ENCODE measurements around the gene PRKAR1A.
"Not testable (repeated sequence)": the region's sequence is repeated elsewhere in the genome, so short reads cannot be mapped to it uniquely, and the experiment has no call there.

PRKAR1A gene

GRCh38 chr17:68514831-68515635 is 2.8 kb downstream of the PRKAR1A start:
- no peak for TF ChIP-seq RARB (CRISPR knock-in tag; IDR thresholded peaks at IDR 0.05)
- TF ChIP-seq SNAI2 (CRISPR knock-in tag; IDR thresholded peaks at IDR 0.05): no peak
- TF ChIP-seq GLIS3 (CRISPR knock-in tag; IDR thresholded peaks at IDR 0.05): no peak
- TF ChIP-seq TOX (CRISPR knock-in tag; IDR thresholded peaks at IDR 0.05; ENCODE audit: borderline replicate concordance): no peak
- no peak for TF ChIP-seq ZC3H10 (CRISPR knock-in tag; IDR thresholded peaks at IDR 0.05)
- TF ChIP-seq ISL1 (CRISPR knock-in tag; IDR thresholded peaks at IDR 0.05): no peak
- no peak for TF ChIP-seq TCF4 (CRISPR knock-in tag; IDR thresholded peaks at IDR 0.05; ENCODE audit: borderline replicate concordance)
- ATAC-seq: no peak

- no peak for TF ChIP-seq CREB5 (CRISPR knock-in tag; IDR thresholded peaks at IDR 0.05; ENCODE audit: low read depth)
- no peak for TF ChIP-seq RARB (CRISPR knock-in tag; IDR thresholded peaks at IDR 0.05)
- no peak for TF ChIP-seq CSRNP3 (CRISPR knock-in tag; IDR thresholded peaks at IDR 0.05)
- no peak for TF ChIP-seq TOX (CRISPR knock-in tag; IDR thresholded peaks at IDR 0.05; ENCODE audit: borderline replicate concordance)
- no peak for TF ChIP-seq SNAI2 (CRISPR knock-in tag; IDR thresholded peaks at IDR 0.05)
- TF ChIP-seq ZC3H10 (CRISPR knock-in tag; IDR thresholded peaks at IDR 0.05): no peak
- no peak for TF ChIP-seq ESRRG (CRISPR knock-in tag; IDR thresholded peaks at IDR 0.05)
- no peak for ATAC-seq
These were observed 4.5 kb downstream of the PRKAR1A start for GRCh38 chr17:68516732-68517131.

GRCh38 chr17:68517605-68518004 is 5.4 kb downstream of the PRKAR1A start:
- ATAC-seq: not testable (repeated sequence)

DNA sequence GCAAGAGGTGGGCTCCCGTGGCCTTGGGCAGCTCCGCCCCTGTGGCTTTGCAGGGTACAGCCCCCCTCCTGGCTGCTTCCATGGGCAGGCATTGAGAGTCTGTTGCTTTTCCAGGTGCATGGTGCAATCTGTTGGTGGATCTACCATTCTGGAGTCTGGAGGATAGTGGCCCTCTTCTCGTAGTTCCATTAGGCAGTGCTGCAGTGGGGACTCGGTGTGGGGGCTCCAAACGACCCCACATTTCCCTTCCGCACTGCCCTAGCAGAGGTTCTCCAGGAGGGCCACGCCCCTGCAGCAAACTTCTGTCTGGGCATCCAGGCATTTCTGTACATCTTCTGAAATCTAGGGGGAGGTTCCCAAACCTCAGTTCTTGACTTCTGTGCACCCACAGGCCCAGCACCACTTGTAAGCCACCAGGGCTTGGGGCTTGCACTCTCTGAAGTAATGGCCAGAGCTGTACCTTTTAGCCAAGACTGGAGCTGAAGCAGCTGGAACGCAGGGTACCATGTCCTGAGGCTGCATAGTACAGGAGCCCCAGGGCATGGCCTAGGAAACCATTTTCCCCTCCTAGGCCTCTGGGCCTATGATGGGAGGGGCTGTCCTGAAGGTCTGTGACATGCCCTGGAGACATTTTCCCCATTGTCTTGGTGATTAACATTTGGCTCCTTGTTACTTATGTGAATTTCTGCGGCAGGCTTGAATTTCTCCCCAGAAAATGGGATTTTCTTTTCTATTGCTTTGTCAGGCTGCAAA is 6.0 kb downstream of the PRKAR1A start:
- ATAC-seq: peak; percentile 11; the same call in 2 of the 3 replicates
- no peak for TF ChIP-seq CSDC2 (CRISPR knock-in tag; IDR thresholded peaks at IDR 0.05)
- 0 out of 2 replicates have a peak, but pooled peaks have one; percentile 13 for TF ChIP-seq ZNF8 (CRISPR knock-in tag; IDR thresholded peaks at IDR 0.05)

DNA sequence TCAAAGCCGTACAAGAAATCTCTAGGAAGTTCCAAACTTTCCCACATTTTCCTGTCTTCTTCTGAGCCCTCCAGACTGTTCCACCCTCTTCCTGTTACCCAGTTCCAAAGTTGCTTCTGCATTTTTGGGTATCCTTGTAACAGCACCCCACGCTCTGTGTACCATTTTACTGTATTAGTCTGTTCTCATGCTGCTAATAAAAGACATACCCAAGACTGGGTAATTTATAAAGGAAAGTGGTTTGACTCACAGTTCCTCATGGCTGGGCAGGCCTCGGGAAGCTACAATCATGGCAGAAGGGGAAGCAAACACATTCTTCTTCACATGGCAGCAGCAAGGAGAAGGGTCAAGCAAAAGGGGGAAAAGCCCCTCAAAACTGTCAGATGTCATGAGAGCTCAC is 6.8 kb downstream of the PRKAR1A start:
- ATAC-seq: not testable (repeated sequence)

GRCh38 chr17:68519911-68520310 is 7.7 kb downstream of the PRKAR1A start:
- peak; percentile 40 for ATAC-seq
- no peak for TF ChIP-seq CSRNP3 (CRISPR knock-in tag; IDR thresholded peaks at IDR 0.05)
- TF ChIP-seq OSR1 (CRISPR knock-in tag; IDR thresholded peaks at IDR 0.05): no peak
- TF ChIP-seq ISL1 (CRISPR knock-in tag; IDR thresholded peaks at IDR 0.05): no peak
- no peak for TF ChIP-seq ESRRG (CRISPR knock-in tag; IDR thresholded peaks at IDR 0.05)
- TF ChIP-seq SNAI2 (CRISPR knock-in tag; IDR thresholded peaks at IDR 0.05): no peak
- TF ChIP-seq ZNF8 (CRISPR knock-in tag; IDR thresholded peaks at IDR 0.05): no peak
- no peak for TF ChIP-seq PPARA (CRISPR knock-in tag; IDR thresholded peaks at IDR 0.05; ENCODE audit: borderline replicate concordance)
- TF ChIP-seq ZFP3 (CRISPR knock-in tag; IDR thresholded peaks at IDR 0.05): no peak
- TF ChIP-seq GLIS3 (CRISPR knock-in tag; IDR thresholded peaks at IDR 0.05): no peak
- TF ChIP-seq RARB (CRISPR knock-in tag; IDR thresholded peaks at IDR 0.05): no peak

GRCh38 chr17:68522266-68522665 is 10.0 kb downstream of the PRKAR1A start:
- ATAC-seq: no peak; the same call in 1 of the 3 replicates
- TF ChIP-seq ISL1 (CRISPR knock-in tag; IDR thresholded peaks at IDR 0.05) (peak; percentile 99), ZNF8 (CRISPR knock-in tag; IDR thresholded peaks at IDR 0.05) (0 out of 2 replicates have a peak, but pooled peaks have one; percentile 28), PPARA (CRISPR knock-in tag; IDR thresholded peaks at IDR 0.05; ENCODE audit: borderline replicate concordance) (0 out of 2 replicates have a peak, but pooled peaks have one; percentile 10), ARNTL (CRISPR knock-in tag; IDR thresholded peaks at IDR 0.05; ENCODE audit: borderline replicate concordance, low read depth) (no peak), ZFP30 (CRISPR knock-in tag; IDR thresholded peaks at IDR 0.05) (peak; percentile 46; the same call in 1 of the 2 replicates), CSRNP3 (CRISPR knock-in tag; IDR thresholded peaks at IDR 0.05) (peak; percentile 93)
- TF ChIP-seq, protein P1, sequence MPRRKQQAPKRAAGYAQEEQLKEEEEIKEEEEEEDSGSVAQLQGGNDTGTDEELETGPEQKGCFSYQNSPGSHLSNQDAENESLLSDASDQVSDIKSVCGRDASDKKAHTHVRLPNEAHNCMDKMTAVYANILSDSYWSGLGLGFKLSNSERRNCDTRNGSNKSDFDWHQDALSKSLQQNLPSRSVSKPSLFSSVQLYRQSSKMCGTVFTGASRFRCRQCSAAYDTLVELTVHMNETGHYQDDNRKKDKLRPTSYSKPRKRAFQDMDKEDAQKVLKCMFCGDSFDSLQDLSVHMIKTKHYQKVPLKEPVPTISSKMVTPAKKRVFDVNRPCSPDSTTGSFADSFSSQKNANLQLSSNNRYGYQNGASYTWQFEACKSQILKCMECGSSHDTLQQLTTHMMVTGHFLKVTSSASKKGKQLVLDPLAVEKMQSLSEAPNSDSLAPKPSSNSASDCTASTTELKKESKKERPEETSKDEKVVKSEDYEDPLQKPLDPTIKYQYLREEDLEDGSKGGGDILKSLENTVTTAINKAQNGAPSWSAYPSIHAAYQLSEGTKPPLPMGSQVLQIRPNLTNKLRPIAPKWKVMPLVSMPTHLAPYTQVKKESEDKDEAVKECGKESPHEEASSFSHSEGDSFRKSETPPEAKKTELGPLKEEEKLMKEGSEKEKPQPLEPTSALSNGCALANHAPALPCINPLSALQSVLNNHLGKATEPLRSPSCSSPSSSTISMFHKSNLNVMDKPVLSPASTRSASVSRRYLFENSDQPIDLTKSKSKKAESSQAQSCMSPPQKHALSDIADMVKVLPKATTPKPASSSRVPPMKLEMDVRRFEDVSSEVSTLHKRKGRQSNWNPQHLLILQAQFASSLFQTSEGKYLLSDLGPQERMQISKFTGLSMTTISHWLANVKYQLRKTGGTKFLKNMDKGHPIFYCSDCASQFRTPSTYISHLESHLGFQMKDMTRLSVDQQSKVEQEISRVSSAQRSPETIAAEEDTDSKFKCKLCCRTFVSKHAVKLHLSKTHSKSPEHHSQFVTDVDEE (CRISPR knock-in tag; IDR thresholded peaks at IDR 0.05): peak; percentile 44; the same call in 1 of the 2 replicates

Data from SK-N-SH treated with all-trans-retinoic acid at 6 μM for 48 hours (cell line).